Activated T-cell treated with anti-CD3 and anti-CD28 coated beads, Interleukin-2, amount 50 U/mL, for 4 hours (primary cell): ENCODE results near the gene DAO. TPM values are rescaled to one million over a fixed set of nuclear protein-coding genes. Genes with fewer than 3 reads are reported as not detected.

Experiments used
- ATAC-seq, 2 donors: fragments of 200-7000 bp; cut with Tn5 transposase; one replicate each; pipeline ENCODE4 v1.10.0; 2021
- DNase-seq: peaks from one replicate; pipeline ENCODE4 v3.0.0-alpha.2; 2020
- H3K27me3 Mint-ChIP-seq: one replicate; pipeline ENCODE4 v1.8.0; 2021; ENCODE audit warnings: low read depth, mixed read lengths
- H3K36me3 Mint-ChIP-seq: one replicate; pipeline ENCODE4 v1.8.0; 2022; ENCODE audit warnings: mixed read lengths; ENCODE audit not compliant: insufficient read depth
- H3K4me1 Mint-ChIP-seq: one replicate; pipeline ENCODE4 v1.8.0; 2021; ENCODE audit warnings: low read depth, mixed read lengths
- H3K4me3 Mint-ChIP-seq: one replicate; pipeline ENCODE4 v1.8.0; 2021; ENCODE audit warnings: mild to moderate bottlenecking, moderate library complexity, mixed read lengths
- H3K9me3 Mint-ChIP-seq: one replicate; pipeline ENCODE4 v1.8.0; 2021; ENCODE audit warnings: mixed read lengths
- total RNA-seq, 3 donors: library from RNA; stranded (reverse); gene quantifications; one replicate each; pipeline ENCODE4 v1.2.1, GENCODE V29; 2021

The DAO gene
- total RNA-seq = not detected

DNA sequence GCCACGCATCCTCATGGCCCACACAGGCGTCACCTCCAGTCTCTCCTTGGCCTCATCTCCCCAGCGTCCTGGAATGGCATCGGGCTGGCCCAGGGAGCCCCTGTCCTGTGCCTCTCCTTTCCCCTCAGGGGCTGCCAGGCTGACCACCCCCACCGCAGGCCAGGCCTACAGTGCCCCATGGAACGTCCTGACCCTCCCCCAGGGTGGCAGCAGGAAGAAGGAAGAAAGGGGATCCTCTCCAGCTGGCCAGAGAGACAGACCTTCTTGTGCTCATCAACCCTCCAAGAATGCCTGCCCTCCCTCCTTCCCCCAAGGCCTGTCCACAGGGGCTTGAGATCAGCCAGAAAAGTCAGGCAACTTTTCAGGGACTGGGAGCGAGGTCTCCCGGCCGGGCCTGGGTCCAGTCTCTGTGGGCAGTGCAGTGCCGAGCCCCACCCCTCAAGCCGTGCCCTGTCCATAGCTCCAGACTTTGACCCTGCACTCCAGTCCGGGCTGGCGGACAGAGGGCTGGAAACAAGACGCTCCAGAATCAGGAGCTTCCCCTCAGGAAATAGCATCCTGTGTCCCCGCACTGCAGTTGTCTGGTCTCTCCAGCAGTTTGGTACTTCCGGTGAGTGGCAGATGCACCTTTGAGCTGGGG is at the start of gene DAO:
TSS of gene DAO (plus strand) at position 478 of the 640 bp plus-strand sequence. CDS start 4,915 bp downstream, outside the sequence.
- Mint-ChIP-seq H3K36me3 (no peaks in the 10 kb centered on the region), H3K4me3 (no peak within 1 kb of the TSS), H3K4me1 (no peaks in the 10 kb centered on the region), H3K9me3 (peaks cover 4% of the 10 kb centered on the region), H3K27me3 (no peaks in the 10 kb centered on the region)
- DNase-seq (no peak), ATAC-seq (no peak)

DNA sequence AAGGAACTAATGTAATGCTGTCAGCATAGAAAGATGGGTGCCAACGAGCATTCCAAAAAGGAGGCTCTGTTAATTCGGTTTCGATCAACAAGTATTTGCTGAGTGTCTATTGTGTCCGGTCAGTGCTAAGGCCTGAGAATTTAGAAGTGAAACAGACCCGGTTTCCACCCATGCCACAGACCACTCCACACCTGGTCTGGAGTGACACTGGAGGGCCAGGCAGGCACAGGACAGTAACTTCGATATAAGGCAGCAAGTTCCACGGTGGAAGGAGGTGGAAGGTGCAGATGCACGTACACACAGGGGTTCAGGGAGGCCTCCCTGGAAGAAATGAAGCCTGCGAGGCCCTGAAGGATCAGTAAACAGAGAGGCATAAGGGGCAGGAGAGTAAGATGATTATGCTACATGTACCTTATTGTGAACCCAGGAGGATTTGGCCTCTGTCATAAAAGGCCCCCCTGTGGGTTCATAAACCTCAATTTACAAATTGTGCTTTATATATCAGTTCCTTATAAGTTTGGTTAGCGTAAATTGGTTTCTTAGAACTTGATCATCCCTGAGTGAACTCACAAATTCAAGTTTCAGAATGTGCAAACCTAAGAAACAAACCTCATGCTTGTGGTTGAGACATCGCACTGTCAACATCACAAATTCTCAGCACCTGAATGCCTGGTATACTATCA is 48.4 kb upstream of the DAO start:
- ATAC-seq = peak; percentile 46 to 72
- H3K4me1 Mint-ChIP-seq = peaks cover 19% of the 10 kb centered on the region
- no peak overlapping the region for H3K4me3 Mint-ChIP-seq

DNA sequence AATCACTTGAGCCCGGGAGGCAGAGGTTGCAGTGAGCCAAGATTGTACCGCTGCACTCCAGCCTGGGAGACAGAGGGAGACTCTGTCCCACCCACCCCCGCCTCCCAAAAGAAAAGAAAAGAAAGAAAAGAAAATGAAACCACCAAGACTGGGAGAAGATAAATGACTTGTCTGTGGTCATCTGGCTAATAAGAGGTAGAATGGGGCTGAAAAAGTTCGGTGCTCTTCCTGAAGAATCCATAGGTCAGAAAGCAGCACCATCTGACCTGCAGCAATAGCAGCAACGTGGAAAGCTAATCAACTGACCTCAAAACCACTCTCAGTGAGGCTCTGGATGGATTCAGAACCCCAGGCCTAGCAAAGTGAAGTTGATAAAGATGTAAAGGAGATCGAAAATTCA is 47.7 kb upstream of the DAO start:
- Mint-ChIP-seq H3K4me1 (peaks cover 18% of the 10 kb centered on the region), H3K9me3 (no peaks in the 10 kb centered on the region), H3K4me3 (no peak overlapping the region), H3K27me3 (no peaks in the 10 kb centered on the region), H3K36me3 (peaks cover 24% of the 10 kb centered on the region)
- DNase-seq = no peak
- no peak for ATAC-seq

More for the DNA sequence above, 48.4 kb upstream of the DAO start:
- DNase-seq = no peak
- Mint-ChIP-seq H3K36me3 (peaks cover 29% of the 10 kb centered on the region), H3K27me3 (no peaks in the 10 kb centered on the region), H3K9me3 (no peaks in the 10 kb centered on the region)

DNA sequence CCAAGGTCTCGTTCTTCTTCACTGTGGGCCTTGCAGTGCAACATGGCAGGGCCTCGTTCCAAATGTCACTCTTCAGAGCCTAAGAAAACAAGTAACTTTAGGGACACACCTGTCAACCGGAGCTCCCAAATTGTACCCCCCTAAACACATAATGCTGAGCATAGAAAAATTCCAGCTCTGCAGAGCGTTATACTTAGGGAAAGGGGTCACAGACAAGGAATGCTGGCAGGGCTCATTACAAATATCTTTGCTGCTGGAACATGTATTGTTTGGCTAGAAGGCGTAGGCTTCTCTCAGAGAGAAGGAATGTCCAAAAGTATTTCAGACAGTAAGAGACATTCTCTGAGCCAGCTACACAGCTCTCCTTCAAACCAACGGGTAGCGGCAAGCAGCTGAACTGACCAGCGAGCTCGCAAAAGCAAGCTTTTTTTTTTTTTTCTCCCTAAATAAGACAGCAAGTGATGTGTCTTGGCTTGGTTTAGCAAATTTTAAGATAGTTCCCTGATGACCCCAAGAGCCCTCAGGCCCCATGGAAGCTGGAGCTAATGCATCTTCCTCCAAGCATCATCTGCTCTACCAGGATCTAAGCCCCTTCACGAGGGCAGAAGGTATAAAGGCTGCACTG is 47.0 kb upstream of the DAO start:
- ATAC-seq = no peak
- H3K36me3 Mint-ChIP-seq = peaks cover 24% of the 10 kb centered on the region
- no peaks in the 10 kb centered on the region for H3K9me3 Mint-ChIP-seq
- H3K4me3 Mint-ChIP-seq = no peak overlapping the region
- DNase-seq = no peak
- H3K4me1 Mint-ChIP-seq = peaks cover 24% of the 10 kb centered on the region
- no peaks in the 10 kb centered on the region for H3K27me3 Mint-ChIP-seq

DNA sequence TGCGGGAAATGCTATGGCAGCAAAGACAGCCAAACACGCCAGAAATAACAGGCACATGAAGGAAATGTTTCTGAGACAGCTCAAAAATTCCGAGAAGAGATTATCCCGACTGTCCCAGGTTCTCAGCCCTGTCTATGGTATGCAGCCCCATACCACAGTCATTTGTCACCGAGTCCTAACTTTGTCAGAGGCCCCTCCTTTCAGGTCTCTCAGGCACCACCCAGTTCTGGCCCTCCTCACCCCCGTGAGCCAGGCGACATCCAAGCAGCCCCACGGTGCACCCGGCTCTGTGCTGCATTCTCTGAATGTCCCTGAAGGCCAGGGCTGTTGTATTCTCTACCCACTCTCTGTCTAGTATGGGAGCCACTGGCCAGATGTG is 46.5 kb upstream of the DAO start:
- ATAC-seq (no peak), DNase-seq (no peak)
- Mint-ChIP-seq H3K36me3 (peaks cover 28% of the 10 kb centered on the region), H3K4me3 (no peak overlapping the region), H3K27me3 (no peaks in the 10 kb centered on the region), H3K9me3 (no peaks in the 10 kb centered on the region), H3K4me1 (peaks cover 29% of the 10 kb centered on the region)

DNA sequence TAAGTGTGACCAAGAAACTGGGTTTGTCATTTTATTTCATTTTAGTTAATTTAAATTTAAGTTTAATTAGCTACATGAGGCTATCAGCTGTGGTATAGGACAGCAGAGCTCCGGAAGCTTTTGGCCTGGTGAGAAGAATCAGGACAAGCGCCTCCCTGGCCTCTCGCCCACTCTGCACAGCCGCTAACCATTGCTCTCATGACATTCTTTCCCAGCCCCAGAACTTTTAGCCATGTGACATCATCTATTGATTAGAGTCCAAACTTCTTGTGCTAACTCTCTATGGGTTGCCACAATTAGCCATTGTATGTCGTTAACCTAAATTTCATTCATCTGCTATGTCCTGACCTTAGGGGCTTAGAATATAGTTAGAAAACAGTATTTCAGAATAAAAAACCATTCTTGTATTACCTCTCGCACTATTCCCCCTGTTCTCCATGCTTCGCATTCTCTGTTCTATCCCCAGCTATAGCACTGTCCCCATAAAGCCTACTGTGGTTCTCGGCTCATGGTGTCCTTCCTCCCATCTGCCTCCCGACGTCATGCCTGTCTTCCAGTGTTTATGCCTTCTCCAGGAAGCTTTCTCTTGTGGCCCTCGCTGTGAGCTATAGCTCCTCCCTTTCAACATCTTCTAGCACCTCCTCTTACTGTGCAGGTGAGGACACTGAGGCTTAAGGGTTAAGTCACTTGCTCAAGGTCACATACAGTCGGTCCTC is 46.0 kb upstream of the DAO start:
- Mint-ChIP-seq H3K27me3 (no peaks in the 10 kb centered on the region), H3K4me1 (peaks cover 35% of the 10 kb centered on the region), H3K36me3 (peaks cover 28% of the 10 kb centered on the region), H3K9me3 (no peaks in the 10 kb centered on the region), H3K4me3 (no peak overlapping the region)
- DNase-seq = no peak
- ATAC-seq = no peak

DNA sequence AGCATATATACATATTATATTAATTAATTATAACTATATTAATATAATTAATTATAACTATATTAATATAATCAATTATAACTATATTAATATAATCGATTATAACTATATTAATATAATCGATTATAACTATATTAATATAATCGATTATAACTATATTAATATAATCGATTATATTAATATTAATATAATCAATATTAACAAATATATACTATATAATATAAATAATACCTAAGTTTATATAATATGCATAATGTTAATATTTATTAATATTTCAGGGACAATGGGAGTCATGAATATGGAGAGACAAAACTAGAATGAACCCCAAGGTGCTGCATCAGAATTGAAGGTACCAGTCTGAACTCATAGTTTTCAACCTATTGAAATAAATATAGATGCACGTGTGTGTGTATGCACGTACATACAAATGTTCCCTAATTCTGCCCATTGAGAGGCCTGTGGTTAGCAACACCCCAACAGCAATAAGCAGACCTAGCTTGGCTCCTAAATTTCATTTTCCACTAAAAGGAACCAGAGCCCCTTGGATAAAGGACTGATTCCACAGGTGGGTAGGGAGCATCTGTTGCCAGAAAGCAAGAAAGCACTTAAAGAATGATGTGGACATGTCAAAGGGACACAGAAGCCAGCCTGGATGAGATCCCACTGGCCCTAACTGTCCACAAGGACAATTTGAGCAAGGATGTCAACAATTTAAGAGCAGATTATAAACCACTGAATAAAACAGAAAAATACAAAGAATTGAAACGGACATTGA is 43.8 kb upstream of the DAO start:
- ATAC-seq = no peak
- Mint-ChIP-seq H3K27me3 (no peaks in the 10 kb centered on the region), H3K4me3 (no peak overlapping the region), H3K36me3 (peaks cover 21% of the 10 kb centered on the region), H3K4me1 (peaks cover 51% of the 10 kb centered on the region), H3K9me3 (no peaks in the 10 kb centered on the region)
- no peak for DNase-seq

DNA sequence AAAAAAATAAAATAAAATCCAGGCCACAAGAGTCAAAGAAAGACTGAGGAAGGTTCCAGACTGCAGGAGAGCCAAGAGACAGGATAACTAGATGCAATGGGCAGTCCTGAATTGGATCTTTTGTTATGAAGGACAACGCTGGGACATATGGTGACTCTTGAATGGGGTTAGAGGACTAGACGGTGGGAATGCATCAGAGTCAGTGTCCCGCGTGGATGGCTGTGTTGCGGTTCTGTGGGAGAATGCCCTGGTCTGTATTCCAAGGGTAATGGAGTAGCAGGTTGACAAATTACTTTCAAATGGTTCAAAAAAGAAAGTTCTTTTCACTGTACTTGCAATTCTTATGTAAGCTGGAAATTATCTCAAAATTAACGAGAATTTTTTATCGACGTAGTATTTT is 42.7 kb upstream of the DAO start:
- ATAC-seq (no peak), DNase-seq (no peak)
- H3K4me1 Mint-ChIP-seq = peaks cover 44% of the 10 kb centered on the region

DNA sequence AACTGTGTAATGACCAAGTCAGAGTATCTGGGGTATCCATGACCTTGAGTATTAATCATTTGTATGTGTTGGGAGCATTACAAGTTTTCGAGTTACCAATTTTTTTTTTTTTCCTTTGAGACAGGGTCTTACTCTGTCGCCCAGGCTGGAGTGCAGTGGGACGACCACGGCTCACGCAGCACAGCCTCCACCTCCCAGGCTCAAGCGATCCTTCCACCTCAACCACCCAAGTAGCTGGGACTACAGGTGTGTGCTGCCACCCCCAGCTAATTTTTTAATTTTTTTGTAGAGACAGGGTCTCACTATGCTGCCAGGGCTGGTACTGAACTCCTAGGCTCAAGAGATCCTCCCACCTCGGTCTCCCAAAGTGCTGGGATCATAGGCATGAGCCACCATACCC is 42.2 kb upstream of the DAO start:
- Mint-ChIP-seq H3K36me3 (peaks cover 21% of the 10 kb centered on the region), H3K9me3 (no peaks in the 10 kb centered on the region), H3K27me3 (no peaks in the 10 kb centered on the region), H3K4me3 (no peak overlapping the region), H3K4me1 (peaks cover 44% of the 10 kb centered on the region)
- no peak for DNase-seq
- no peak for ATAC-seq

More for the DNA sequence above, 42.7 kb upstream of the DAO start:
- H3K36me3 Mint-ChIP-seq = peaks cover 21% of the 10 kb centered on the region
- no peak overlapping the region for H3K4me3 Mint-ChIP-seq
- no peaks in the 10 kb centered on the region for H3K27me3 Mint-ChIP-seq
- H3K9me3 Mint-ChIP-seq = no peaks in the 10 kb centered on the region

DNA sequence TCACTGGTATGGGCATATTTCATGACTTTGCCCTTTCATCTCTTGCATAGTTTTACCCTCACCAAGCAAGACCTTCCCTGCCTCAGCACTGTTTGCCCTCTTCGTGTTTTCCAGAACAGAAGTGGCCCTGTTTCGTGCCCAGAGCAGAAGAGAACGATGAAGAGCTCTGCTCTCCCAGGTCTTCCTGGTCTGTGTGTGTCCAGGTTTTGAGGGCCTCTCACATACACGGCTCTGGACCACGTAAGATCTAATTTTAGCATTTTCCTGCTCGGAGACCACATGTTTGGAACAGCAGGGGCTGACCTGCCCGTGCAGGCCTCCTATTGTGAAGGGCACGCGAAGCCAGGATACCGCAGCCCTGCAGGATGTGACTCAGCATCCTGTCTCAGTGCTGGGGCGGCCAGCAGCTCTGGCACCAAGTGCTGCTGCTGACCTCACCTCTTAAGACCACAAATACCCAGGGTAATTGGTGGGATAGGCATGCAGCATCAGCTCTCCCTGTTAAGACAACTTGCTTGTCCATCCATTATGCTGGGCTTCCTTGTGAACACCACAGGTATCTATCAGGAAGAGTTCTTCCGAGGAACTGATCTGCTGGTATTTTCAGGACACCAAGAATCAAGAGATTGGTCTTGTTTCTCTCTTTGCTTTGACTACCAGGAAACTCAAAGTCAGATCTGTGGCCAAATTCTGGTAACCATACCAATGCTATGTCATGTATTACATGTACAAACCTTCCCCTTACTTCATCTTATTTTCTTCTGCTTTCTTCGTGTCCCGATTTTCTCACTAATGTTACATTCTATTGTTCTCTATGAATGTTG is 41.5 kb upstream of the DAO start:
- Mint-ChIP-seq H3K4me1 (peaks cover 41% of the 10 kb centered on the region), H3K9me3 (no peaks in the 10 kb centered on the region), H3K27me3 (no peaks in the 10 kb centered on the region), H3K4me3 (peak overlapping the region; percentile 61), H3K36me3 (peaks cover 22% of the 10 kb centered on the region)
- ATAC-seq = peak; percentile 95 to 98
- peak; percentile 52 for DNase-seq

DNA sequence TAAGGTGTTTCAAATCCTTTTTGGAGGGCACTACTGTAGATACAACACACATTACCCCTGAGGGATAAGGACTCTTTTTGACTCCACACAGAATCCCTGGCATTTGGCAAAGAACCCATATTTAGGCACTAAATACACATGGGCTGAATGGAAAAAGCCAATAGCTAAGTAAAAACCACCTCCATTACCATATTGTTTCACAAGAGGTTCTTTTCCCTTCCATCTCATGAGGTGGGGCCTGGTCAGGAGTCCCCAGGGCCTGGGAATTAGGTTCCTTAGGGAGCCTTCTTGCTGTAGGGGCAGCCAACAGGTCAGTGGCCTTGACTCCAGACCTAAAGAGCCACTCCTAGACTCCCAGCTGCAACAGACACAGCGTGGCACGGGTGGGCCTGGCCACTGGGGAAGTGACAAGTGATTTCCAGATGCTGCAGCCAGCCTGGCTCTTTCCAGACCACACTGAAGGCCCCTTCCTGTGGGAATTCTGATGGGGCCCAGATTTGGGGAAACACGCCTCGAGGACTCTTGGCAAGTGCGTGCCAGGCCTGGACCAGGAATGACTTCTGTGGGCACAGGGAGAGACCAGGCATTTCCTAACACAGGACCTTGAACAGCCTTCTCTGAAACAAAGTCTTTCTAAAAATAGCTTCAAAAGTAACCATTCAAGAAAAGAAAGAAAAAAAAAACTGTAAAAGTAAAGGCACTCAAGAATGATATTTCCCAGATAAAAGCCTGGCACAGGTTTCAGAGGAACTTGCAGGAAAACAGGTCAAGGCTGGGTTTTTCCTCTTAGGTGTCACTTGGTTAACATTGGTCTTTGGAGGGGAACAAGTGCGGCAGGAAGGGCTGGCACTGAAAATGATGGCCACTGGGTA is 40.6 kb upstream of the DAO start:
- Mint-ChIP-seq H3K36me3 (peaks cover 19% of the 10 kb centered on the region), H3K27me3 (no peaks in the 10 kb centered on the region), H3K9me3 (no peaks in the 10 kb centered on the region), H3K4me3 (no peak overlapping the region), H3K4me1 (peaks cover 41% of the 10 kb centered on the region)
- DNase-seq = no peak
- ATAC-seq = no peak

DNA sequence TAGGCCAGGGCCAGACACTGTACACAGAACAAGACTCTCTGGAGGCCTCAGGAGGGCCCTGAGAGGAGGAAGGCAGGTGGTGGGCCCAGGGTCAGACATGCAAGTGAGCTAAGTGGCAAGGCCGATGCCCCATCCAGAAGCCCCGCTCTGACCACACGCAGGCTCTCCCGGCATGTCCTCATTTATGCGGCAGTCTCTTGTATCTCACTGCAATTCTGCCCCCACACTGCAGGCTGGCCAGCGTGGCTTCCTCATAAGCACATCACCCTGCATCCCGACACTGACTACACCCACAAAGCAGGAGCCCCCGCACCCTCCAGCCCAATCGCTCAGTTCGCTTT is 40.0 kb upstream of the DAO start:
- Mint-ChIP-seq H3K36me3 (peaks cover 15% of the 10 kb centered on the region), H3K4me1 (peaks cover 41% of the 10 kb centered on the region), H3K9me3 (no peaks in the 10 kb centered on the region), H3K4me3 (no peak overlapping the region), H3K27me3 (no peaks in the 10 kb centered on the region)
- ATAC-seq = no peak
- no peak for DNase-seq
